Loucy (cell line): Measurements from ENCODE around the gene AKAP6.

ENCODE experiments used
- H2AFZ ChIP-seq: fragments of 200-600 bp; sonication (generic); 2 replicates; pipeline ENCODE4 v1.6.0; 2016; ENCODE audit warnings: antibody characterized with exemption, mild to moderate bottlenecking, low read length, moderate library complexity
- H3F3A ChIP-seq: fragments of 200-600 bp; 2 replicates; pipeline ENCODE4 v1.6.0; 2016; ENCODE audit warnings: antibody characterized with exemption, low read depth, mild to moderate bottlenecking
- H3K27me3 ChIP-seq: fragments of 200-600 bp; sonication (generic); 2 replicates; pipeline ENCODE4 v1.6.1; 2014; ENCODE audit warnings: low read length, mild to moderate bottlenecking; ENCODE audit not compliant: insufficient read depth, poor library complexity, severe bottlenecking
- H3K36me3 ChIP-seq: fragments of 200-600 bp; sonication (generic); 2 replicates; pipeline ENCODE4 v1.6.1; 2016; ENCODE audit warnings: low read length; ENCODE audit not compliant: insufficient read depth
- H3K4me1 ChIP-seq: fragments of 200-600 bp; sonication (generic); 2 replicates; pipeline ENCODE4 v1.5.1; 2014; ENCODE audit warnings: low read length, mild to moderate bottlenecking; ENCODE audit not compliant: insufficient read depth, poor library complexity, severe bottlenecking
- H3K4me2 ChIP-seq: fragments of 200-600 bp; sonication (generic); 2 replicates; pipeline ENCODE4 v1.6.0; 2014; ENCODE audit warnings: antibody characterized with exemption, low read length, low read depth, mild to moderate bottlenecking; ENCODE audit not compliant: poor library complexity, severe bottlenecking
- H3K4me3 ChIP-seq: fragments of 200-600 bp; sonication (generic); 2 replicates; pipeline ENCODE4 v1.5.1; 2014; ENCODE audit warnings: low read length, mild to moderate bottlenecking, mixed read lengths; ENCODE audit not compliant: poor library complexity, severe bottlenecking
- H3K79me2 ChIP-seq: fragments of 200-600 bp; sonication (generic); 2 replicates; pipeline ENCODE4 v1.6.1; 2014; ENCODE audit warnings: low read length; ENCODE audit not compliant: insufficient read depth
- H3K9ac ChIP-seq: fragments of 200-600 bp; sonication (generic); 2 replicates; pipeline ENCODE4 v1.6.0; 2014; ENCODE audit warnings: mild to moderate bottlenecking, low read depth, low read length, moderate library complexity; ENCODE audit not compliant: poor library complexity, severe bottlenecking
- H3K9me2 ChIP-seq: fragments of 200-600 bp; sonication (generic); replicated peaks from 2 replicates; pipeline ENCODE4 v1.6.1; 2016; ENCODE audit warnings: low read depth, low read length, mixed read lengths
- H3K9me3 ChIP-seq: fragments of 200-600 bp; sonication (generic); 2 replicates; pipeline ENCODE4 v1.6.1; 2014; ENCODE audit warnings: mild to moderate bottlenecking, antibody characterized with exemption, low read length, low read depth; ENCODE audit not compliant: insufficient read depth
- H4K20me1 ChIP-seq: fragments of 200-600 bp; sonication (generic); 2 replicates; pipeline ENCODE4 v1.6.0; 2014; ENCODE audit warnings: antibody characterized with exemption, low read length, mild to moderate bottlenecking; ENCODE audit not compliant: insufficient read depth, poor library complexity, severe bottlenecking
- CTCF ChIP-seq: fragments of 200-600 bp; sonication (generic); conservative IDR thresholded peaks from 2 replicates; pipeline ENCODE4 v1.5.1; 2014; ENCODE audit warnings: mild to moderate bottlenecking, antibody characterized with exemption, low read length
- EZH2phosphoT487 ChIP-seq: fragments of 200-600 bp; IDR thresholded peaks from 2 replicates; pipeline ENCODE4 v1.6.1; 2018; ENCODE audit warnings: antibody characterized with exemption, mild to moderate bottlenecking, moderate library complexity, borderline replicate concordance

Gene AKAP6

GRCh38 chr14:32331206-32331605 lies 2.1 kb downstream of the AKAP6 start:
- H3K4me3 ChIP-seq = no peak overlapping the region
- H4K20me1 ChIP-seq = no peaks in the 10 kb centered on the region
- no peak overlapping the region for H3K4me2 ChIP-seq
- H3K27me3 ChIP-seq = no peaks in the 10 kb centered on the region
- peaks cover 11% of the 10 kb centered on the region for H3K4me1 ChIP-seq
- H3K9me2 ChIP-seq = no peaks in the 10 kb centered on the region
- H3K79me2 ChIP-seq = no peaks in the 10 kb centered on the region
- TF ChIP-seq CTCF = no peak
- no peak for TF ChIP-seq EZH2phosphoT487
- H3K9me3 ChIP-seq = no peaks in the 10 kb centered on the region
- no peaks in the 10 kb centered on the region for H3F3A ChIP-seq
- no peaks in the 10 kb centered on the region for H3K36me3 ChIP-seq
- no peak overlapping the region for H2AFZ ChIP-seq
- no peak overlapping the region for H3K9ac ChIP-seq

- no peaks in the 10 kb centered on the region for H3K79me2 ChIP-seq
- no peaks in the 10 kb centered on the region for H3K36me3 ChIP-seq
- peaks cover 6% of the 10 kb centered on the region for H3K4me1 ChIP-seq
Measured at GRCh38 chr14:32332415-32333316, 3.6 kb downstream of the AKAP6 start.

GRCh38 chr14:32336702-32337101 lies 7.6 kb downstream of the AKAP6 start:
- no peaks in the 10 kb centered on the region for H3K4me1 ChIP-seq
- H3K4me3 ChIP-seq = no peak overlapping the region
- no peak overlapping the region for H3K9ac ChIP-seq
- no peaks in the 10 kb centered on the region for H3K79me2 ChIP-seq
- H3K36me3 ChIP-seq = no peaks in the 10 kb centered on the region
- no peaks in the 10 kb centered on the region for H3K27me3 ChIP-seq
- no peak overlapping the region for H3K4me2 ChIP-seq
- no peaks in the 10 kb centered on the region for H3K9me3 ChIP-seq
- no peaks in the 10 kb centered on the region for H3K9me2 ChIP-seq
- H4K20me1 ChIP-seq = no peaks in the 10 kb centered on the region
- TF ChIP-seq CTCF (no peak), EZH2phosphoT487 (no peak)
- H2AFZ ChIP-seq = no peak overlapping the region
- no peaks in the 10 kb centered on the region for H3F3A ChIP-seq

More at GRCh38 chr14:32332415-32333316, 3.6 kb downstream of the AKAP6 start:
- Histone ChIP-seq H3K27me3 (no peaks in the 10 kb centered on the region), H3K9ac (no peak overlapping the region), H3K9me3 (no peaks in the 10 kb centered on the region), H3F3A (no peaks in the 10 kb centered on the region), H2AFZ (no peak overlapping the region), H4K20me1 (no peaks in the 10 kb centered on the region), H3K4me2 (no peak overlapping the region), H3K9me2 (no peaks in the 10 kb centered on the region), H3K4me3 (no peak overlapping the region)
- TF ChIP-seq EZH2phosphoT487 (no peak), CTCF (no peak)
